K562 (cell line): ENCODE results near the gene OSBP2. TPM values are rescaled to one million over a fixed set of nuclear protein-coding genes. Genes with fewer than 3 reads are reported as not detected.

Experiments
- ATAC-seq: fragments of 200-7000 bp; cut with Tn5 transposase; 3 replicates; pipeline ENCODE4 v1.9.1; 2020; ENCODE audit warnings: moderate library complexity
- BruUV-seq: library from RNA; stranded (reverse); fragments of 400-500 nt; replicated peaks from 2 replicates; lab custom pipeline; 2021; lab: Mats Ljungman, UMichigan
- CTCF ChIA-PET: fragments of 300-600 bp; formaldehyde crosslinking; extraction: SDS; loops from one replicate; lab custom pipeline; 2021; ENCODE audit warnings: low intra/inter-chr PET ratio; lab: Yijun Ruan, JAX
- POLR2A ChIA-PET: fragments of 300-600, 350-650 bp; sonication (Branson Sonifier 250); formaldehyde crosslinking; extraction: SDS; loops from one replicate; lab custom pipeline; 2021; ENCODE audit warnings: antibody characterized with exemption, inconsistent platforms; lab: Yijun Ruan, JAX
- DNase-seq, 4 experiments: peaks; one replicate each; pipeline versions ENCODE4 v3.0.0 to v3.0.0-alpha.2; 2011 to 2018; ENCODE audit warnings: low spot score in 3 of 4, mixed read lengths in 3 of 4; ENCODE audit errors: extremely low read depth in 1 of 4
- FAIRE-seq: peaks from 2 replicates; lab custom pipeline; 2011; peaks lifted over from hg19 to GRCh38; lab: Jason Lieb, UNC
- H2AFZ ChIP-seq: 2 replicates; pipeline ENCODE4 v1.6.0; 2011; ENCODE audit warnings: low read depth, low read length, control low read depth, inconsistent platforms
- H3K27ac ChIP-seq: fragments of 200-600 bp; 3 replicates; pipeline ENCODE4 v1.8.0; 2011; ENCODE audit warnings: low read depth, mild to moderate bottlenecking, control low read depth, inconsistent platforms, low read length, moderate library complexity, mixed read lengths; ENCODE audit errors: extremely low read depth
- H3K27me3 ChIP-seq, 2 experiments: fragments of 300-600 bp in 1 of 2; 2 replicates in 1 of 2; 3 replicates in 1 of 2; pipeline versions ENCODE4 v1.6.0 to v1.8.0; 2011; ENCODE audit warnings: inconsistent platforms in 2 of 2, low read length in 2 of 2, mild to moderate bottlenecking in 1 of 2, mixed read lengths in 1 of 2, moderate library complexity in 1 of 2; ENCODE audit not compliant: control insufficient read depth in 2 of 2, insufficient read depth in 2 of 2
- H3K36me3 ChIP-seq: fragments of 300-600 bp; 3 replicates; pipeline ENCODE4 v1.8.0; 2011; ENCODE audit warnings: mild to moderate bottlenecking, low read length, inconsistent platforms; ENCODE audit not compliant: control insufficient read depth, insufficient read depth
- H3K4me1 ChIP-seq, 2 experiments: fragments of 200-600 bp in 1 of 2; replicated peaks in 1 of 2; 2 replicates in 1 of 2; 3 replicates in 1 of 2; pipeline versions ENCODE4 v1.5.1 to v1.8.0; 2011; ENCODE audit warnings: inconsistent platforms in 2 of 2, low read length in 2 of 2, mild to moderate bottlenecking in 1 of 2, mixed read lengths in 1 of 2, moderate library complexity in 1 of 2; ENCODE audit not compliant: control insufficient read depth in 2 of 2, insufficient read depth in 2 of 2
- H3K4me2 ChIP-seq: 2 replicates; pipeline ENCODE4 v1.6.1; 2011; ENCODE audit warnings: low read length, control low read depth, inconsistent platforms, mixed read lengths; ENCODE audit not compliant: insufficient read depth
- H3K4me3 ChIP-seq: fragments of 200-600 bp; sonication (generic), shearing (Covaris generic); 2 replicates; pipeline ENCODE4 v1.5.1; 2016; ENCODE audit warnings: control low read depth, inconsistent platforms
- H3K79me2 ChIP-seq: fragments of 200-600 bp; 3 replicates; pipeline ENCODE4 v1.8.0; 2011; ENCODE audit warnings: low read length, inconsistent platforms; ENCODE audit not compliant: control insufficient read depth, insufficient read depth
- H3K9ac ChIP-seq, 2 experiments: 2 replicates each; pipeline versions ENCODE4 v1.6.0 to v1.6.1; 2011; ENCODE audit warnings: low read depth in 2 of 2, low read length in 2 of 2, control low read depth in 1 of 2, inconsistent platforms in 1 of 2, mild to moderate bottlenecking in 1 of 2, mixed read lengths in 1 of 2; ENCODE audit not compliant: insufficient read depth in 1 of 2
- H3K9me1 ChIP-seq: one replicate; pipeline ENCODE4 v1.6.0; 2011; ENCODE audit warnings: inconsistent platforms, mild to moderate bottlenecking, low read length, moderate library complexity; ENCODE audit not compliant: control insufficient read depth, insufficient read depth
- H3K9me3 ChIP-seq: replicated peaks from 2 replicates; pipeline ENCODE4 v1.5.1; 2011; ENCODE audit warnings: low read depth, low read length, inconsistent platforms; ENCODE audit not compliant: control insufficient read depth, insufficient read depth
- H4K20me1 ChIP-seq: replicated peaks from 2 replicates; pipeline ENCODE4 v1.6.1; 2011; ENCODE audit warnings: low read length, inconsistent platforms, mixed read lengths; ENCODE audit not compliant: control insufficient read depth, insufficient read depth
- MYBL2 ChIP-seq, 2 experiments: fragments of 450-650 bp in 1 of 2; sonication (generic) in 1 of 2; formaldehyde crosslinking in 1 of 2; IDR thresholded peaks; 2 replicates each; pipeline versions ENCODE4 v1.6.1 to v1.8.1; 2017 to 2022; ENCODE audit warnings: borderline replicate concordance in 1 of 2, inconsistent platforms in 1 of 2, low read depth in 1 of 2, mild to moderate bottlenecking in 1 of 2, missing genetic modification reagents in 1 of 2, moderate library complexity in 1 of 2
- NFATC3 ChIP-seq: fragments of 450-650 bp; IDR thresholded peaks from 2 replicates; pipeline ENCODE4 v1.6.1; 2017; ENCODE audit warnings: mild to moderate bottlenecking
- PHTF2 ChIP-seq: fragments of 250-450 bp; sonication (Bioruptor Pico); IDR thresholded peaks from 2 replicates; pipeline ENCODE4 v1.5.0; 2021; ENCODE audit warnings: mild to moderate bottlenecking
- PTTG1 ChIP-seq: fragments of 450-650 bp; IDR thresholded peaks from 2 replicates; pipeline ENCODE4 v1.6.1; 2016; ENCODE audit warnings: low read depth, mild to moderate bottlenecking, missing genetic modification characterization, missing compliant biosample characterization
- RFX7 ChIP-seq: fragments of 250-450 bp; sonication (Bioruptor Pico); IDR thresholded peaks from 2 replicates; pipeline ENCODE4 v1.5.1; 2021; ENCODE audit warnings: mild to moderate bottlenecking
- RUNX1 ChIP-seq: sonication (generic); IDR thresholded peaks from 2 replicates; pipeline ENCODE4 v1.6.1; 2016; ENCODE audit warnings: antibody characterized with exemption, low read depth
- TARDBP ChIP-seq: fragments of 450-650 bp; IDR thresholded peaks from 2 replicates; pipeline ENCODE4 v1.6.1; 2016
- ZNF311 ChIP-seq: fragments of 250-450 bp; sonication (Bioruptor Pico); IDR thresholded peaks from 2 replicates; pipeline ENCODE4 v1.4.0; 2020; ENCODE audit warnings: mild to moderate bottlenecking, moderate library complexity
- WGBS: fragments of 100-300 bp; shearing (Covaris generic); methylation state at CpG from one replicate; pipeline ENCODE4 v1.1.6; 2016; ENCODE audit warnings: low coverage, mixed read lengths; ENCODE audit not compliant: insufficient coverage; ENCODE audit errors: missing lambda C conversion rate; 5-methylcytosine and 5-hydroxymethylcytosine counted together
- in situ Hi-C: fragments of 300-500 bp; cut with MboI; formaldehyde crosslinking; loops from 4 replicates; pipeline ENCODE4 v1.15.0; 2018; ENCODE audit warnings: inconsistent platforms, mixed read lengths
- intact Hi-C: fragments of 100-400 bp; cut with micrococcal nuclease; formaldehyde crosslinking; loops from 2 replicates; pipeline ENCODE4 v1.14.2; 2022
- polyA plus RNA-seq, 8 experiments: library from polyadenylated mRNA; depleted of rRNA in 4 of 8; stranded (reverse) in 5 of 8; unstranded in 3 of 8; fragments of >200 nt; fragmentation: Nextera tagmentation in 2 of 8; fragmentation: Illumina TruSeq in 1 of 8; extraction: Ambion mirVana in 2 of 8; extraction: Trizol in 1 of 8; gene quantifications; 2 replicates each; pipeline versions ENCODE4 v1.2.1 to v1.2.3, GENCODE V29; 2011 to 2014; ENCODE audit warnings: inconsistent platforms in 1 of 8, missing spikeins in 1 of 8
- total RNA-seq, 7 experiments: library from RNA; depleted of rRNA in 6 of 7; stranded (reverse); fragments of >200 nt in 6 of 7; fragmentation: Illumina TruSeq in 2 of 7; extraction: Trizol in 2 of 7; gene quantifications; 2 replicates each; pipeline versions ENCODE4 v1.2.1 to v1.2.3, GENCODE V29; 2011 to 2021; ENCODE audit warnings: low replicate concordance in 1 of 7
- TF ChIP-seq, protein P1 (sequence below): fragments of 450-650 bp; conservative IDR thresholded peaks from 2 replicates; pipeline ENCODE4 v1.6.1; 2016; ENCODE audit warnings: missing genetic modification characterization, low read depth, mild to moderate bottlenecking, missing compliant biosample characterization, moderate library complexity
- TF ChIP-seq, protein P2 (sequence below): fragments of 450-650 bp; IDR thresholded peaks from 2 replicates; pipeline ENCODE4 v1.6.1; 2016; ENCODE audit warnings: antibody characterized with exemption
- TF ChIP-seq, protein P3 (sequence below): fragments of 450-650 bp; formaldehyde crosslinking; IDR thresholded peaks from 2 replicates; pipeline ENCODE4 v1.4.0; 2020; ENCODE audit warnings: mild to moderate bottlenecking, moderate library complexity
- TF ChIP-seq, protein P4 (sequence below): fragments of 450-650 bp; IDR thresholded peaks from 2 replicates; pipeline ENCODE4 v1.6.1; 2016; ENCODE audit warnings: low read depth, mild to moderate bottlenecking, moderate library complexity

Gene OSBP2
- total and polyA plus RNA-seq, 9 of the 15 experiments (the other 6 are each of a cell fraction or from before 2014, with no cell fraction given), result 0.52 to 29.5 (median 21.6) TPM

DNA sequence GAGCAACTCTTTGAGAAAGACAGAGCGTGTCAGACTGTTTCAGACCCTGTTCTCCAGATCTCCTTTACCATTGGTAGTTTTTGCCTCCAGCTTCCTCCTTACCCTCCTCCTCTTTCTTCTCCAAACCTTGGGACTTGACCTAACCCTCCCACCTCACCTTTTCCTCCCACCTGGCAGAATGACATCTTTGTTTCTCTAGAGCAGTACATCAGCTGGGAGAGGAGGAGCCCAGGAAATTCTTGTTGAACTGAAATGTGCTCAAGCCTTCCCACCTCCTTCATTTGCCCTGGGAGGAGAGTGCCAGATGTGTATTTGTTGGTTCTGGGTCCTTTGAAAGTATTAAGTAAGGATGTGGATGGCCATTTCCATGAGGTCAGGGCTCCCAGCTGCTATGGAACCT, 17.4 kb downstream of the OSBP2 start:
- Histone ChIP-seq H3K9me1 (no peaks in the 10 kb centered on the region), H3K27ac (no peak overlapping the region), H3K9ac (no peak overlapping the region), H3K4me1 (no peaks in the 10 kb centered on the region; a peak in 1 of 5 replicates), H3K4me2 (no peak overlapping the region), H3K79me2 (no peaks in the 10 kb centered on the region), H3K4me3 (no peak overlapping the region), H3K36me3 (no peaks in the 10 kb centered on the region), H4K20me1 (no peaks in the 10 kb centered on the region), H3K9me3 (no peaks in the 10 kb centered on the region), H3K27me3 (no peaks in the 10 kb centered on the region)
- FAIRE-seq, result no peak
- no peak for ATAC-seq
- intact Hi-C loops (no loop called here), in situ Hi-C loops (no loop called here)
- CTCF ChIA-PET, result no interaction called here
- 100% methylated on average over 1 of the region's 1 CpG for WGBS
- no TSS peak for BruUV-seq
- no peak for DNase-seq
- POLR2A ChIA-PET, result no interaction called here
- TF ChIP-seq, protein P1, sequence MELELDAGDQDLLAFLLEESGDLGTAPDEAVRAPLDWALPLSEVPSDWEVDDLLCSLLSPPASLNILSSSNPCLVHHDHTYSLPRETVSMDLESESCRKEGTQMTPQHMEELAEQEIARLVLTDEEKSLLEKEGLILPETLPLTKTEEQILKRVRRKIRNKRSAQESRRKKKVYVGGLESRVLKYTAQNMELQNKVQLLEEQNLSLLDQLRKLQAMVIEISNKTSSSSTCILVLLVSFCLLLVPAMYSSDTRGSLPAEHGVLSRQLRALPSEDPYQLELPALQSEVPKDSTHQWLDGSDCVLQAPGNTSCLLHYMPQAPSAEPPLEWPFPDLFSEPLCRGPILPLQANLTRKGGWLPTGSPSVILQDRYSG (tag), result no peak
- TF ChIP-seq, protein P2, sequence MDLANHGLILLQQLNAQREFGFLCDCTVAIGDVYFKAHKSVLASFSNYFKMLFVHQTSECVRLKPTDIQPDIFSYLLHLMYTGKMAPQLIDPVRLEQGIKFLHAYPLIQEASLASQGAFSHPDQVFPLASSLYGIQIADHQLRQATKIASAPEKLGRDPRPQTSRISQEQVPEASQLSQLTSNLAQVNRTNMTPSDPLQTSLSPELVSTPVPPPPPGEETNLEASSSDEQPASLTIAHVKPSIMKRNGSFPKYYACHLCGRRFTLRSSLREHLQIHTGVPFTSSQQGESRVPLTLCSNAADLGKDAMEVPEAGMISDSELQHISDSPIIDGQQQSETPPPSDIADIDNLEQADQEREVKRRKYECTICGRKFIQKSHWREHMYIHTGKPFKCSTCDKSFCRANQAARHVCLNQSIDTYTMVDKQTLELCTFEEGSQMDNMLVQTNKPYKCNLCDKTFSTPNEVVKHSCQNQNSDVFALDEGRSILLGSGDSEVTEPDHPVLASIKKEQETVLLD, result no peak
- TF ChIP-seq, all 486 proteins: peak for 0
- H2AFZ ChIP-seq, result peak overlapping the region; percentile 51; the same call in 1 of the 2 replicates

DNA sequence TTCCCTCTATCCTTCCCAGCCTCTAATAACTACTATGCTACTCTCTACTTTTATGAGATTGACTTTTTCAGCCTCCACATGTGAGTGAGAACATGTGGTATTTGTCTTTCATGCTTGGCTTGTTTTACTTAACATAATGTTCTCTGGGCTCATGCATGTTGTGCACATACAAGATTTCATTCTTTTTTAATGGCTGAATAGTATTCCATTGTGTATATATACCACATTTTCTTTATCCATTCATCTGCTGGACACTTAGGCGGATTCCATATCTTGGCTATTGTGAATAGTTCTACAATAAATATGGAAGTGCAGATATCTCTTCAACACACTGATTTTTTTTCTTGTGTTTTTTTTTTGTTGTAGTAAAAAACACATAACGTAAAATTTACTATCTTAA, 19.4 kb downstream of the OSBP2 start:
- Histone ChIP-seq H3K4me1 (no peaks in the 10 kb centered on the region; a peak in 2 of 5 replicates), H3K36me3 (no peaks in the 10 kb centered on the region), H3K4me3 (no peak overlapping the region), H3K9me3 (no peaks in the 10 kb centered on the region), H3K27me3 (no peaks in the 10 kb centered on the region), H3K79me2 (no peaks in the 10 kb centered on the region), H3K27ac (no peak overlapping the region), H4K20me1 (no peaks in the 10 kb centered on the region), H3K4me2 (no peak overlapping the region), H3K9me1 (no peaks in the 10 kb centered on the region), H3K9ac (no peak overlapping the region), H2AFZ (no peak overlapping the region)
- DNase-seq (no peak), ATAC-seq (no peak), FAIRE-seq (no peak)
- intact Hi-C loops (no loop called here), in situ Hi-C loops (no loop called here)
- BruUV-seq, result no TSS peak
- POLR2A ChIA-PET, result no interaction called here
- CTCF ChIA-PET, result no interaction called here
- 46% methylated on average over 2 of the region's 2 CpGs for WGBS
- TF ChIP-seq, protein P3, sequence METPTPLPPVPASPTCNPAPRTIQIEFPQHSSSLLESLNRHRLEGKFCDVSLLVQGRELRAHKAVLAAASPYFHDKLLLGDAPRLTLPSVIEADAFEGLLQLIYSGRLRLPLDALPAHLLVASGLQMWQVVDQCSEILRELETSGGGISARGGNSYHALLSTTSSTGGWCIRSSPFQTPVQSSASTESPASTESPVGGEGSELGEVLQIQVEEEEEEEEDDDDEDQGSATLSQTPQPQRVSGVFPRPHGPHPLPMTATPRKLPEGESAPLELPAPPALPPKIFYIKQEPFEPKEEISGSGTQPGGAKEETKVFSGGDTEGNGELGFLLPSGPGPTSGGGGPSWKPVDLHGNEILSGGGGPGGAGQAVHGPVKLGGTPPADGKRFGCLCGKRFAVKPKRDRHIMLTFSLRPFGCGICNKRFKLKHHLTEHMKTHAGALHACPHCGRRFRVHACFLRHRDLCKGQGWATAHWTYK (CRISPR knock-in tag), result no peak
- TF ChIP-seq PTTG1 (tag), result no peak
- TF ChIP-seq TARDBP, result no peak
- no peak for TF ChIP-seq RFX7
- TF ChIP-seq, protein P4, sequence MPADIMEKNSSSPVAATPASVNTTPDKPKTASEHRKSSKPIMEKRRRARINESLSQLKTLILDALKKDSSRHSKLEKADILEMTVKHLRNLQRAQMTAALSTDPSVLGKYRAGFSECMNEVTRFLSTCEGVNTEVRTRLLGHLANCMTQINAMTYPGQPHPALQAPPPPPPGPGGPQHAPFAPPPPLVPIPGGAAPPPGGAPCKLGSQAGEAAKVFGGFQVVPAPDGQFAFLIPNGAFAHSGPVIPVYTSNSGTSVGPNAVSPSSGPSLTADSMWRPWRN, result no peak
- TF ChIP-seq NFATC3, result no peak
- TF ChIP-seq ZNF311 (CRISPR knock-in tag), result no peak
- no peak for TF ChIP-seq MYBL2 (IDR thresholded peaks at IDR 0.05; ENCODE audit: low read depth)
- no peak for TF ChIP-seq MYBL2 (CRISPR knock-in tag; IDR thresholded peaks at IDR 0.05; ENCODE audit: borderline replicate concordance)
- TF ChIP-seq PHTF2 (CRISPR knock-in tag), result no peak
- no peak for TF ChIP-seq RUNX1
